Measurements from ENCODE around the gene CMTM4.

Gene CMTM4

GRCh38 chr16:66717112-66717675 is 20.7 kb upstream of the CMTM4 start:
- TF ChIP-seq CTCF (IDR thresholded peaks at IDR 0.05; ENCODE audit: low read depth, low read length, missing control alignments), result peak; percentile 37
- DNase-seq (ENCODE audit: low read depth), result no peak
- no peak overlapping the region for H3K4me3 ChIP-seq (ENCODE audit: low read depth, low read length)

- DNase-seq (ENCODE audit: low read depth), result no peak
Observed at GRCh38 chr16:66714654-66715307, 18.2 kb upstream of the CMTM4 start.

GRCh38 chr16:66714062-66714461 is 17.5 kb upstream of the CMTM4 start:
- no peak for TF ChIP-seq CTCF (IDR thresholded peaks at IDR 0.05; ENCODE audit: low read depth, low read length, missing control alignments)
- DNase-seq (ENCODE audit: low read depth), result no peak
- H3K4me3 ChIP-seq (ENCODE audit: low read depth, low read length), result no peak overlapping the region

More at GRCh38 chr16:66714654-66715307, 18.2 kb upstream of the CMTM4 start:
- no peak overlapping the region for H3K4me3 ChIP-seq (ENCODE audit: low read depth, low read length)
- TF ChIP-seq CTCF (IDR thresholded peaks at IDR 0.05; ENCODE audit: low read depth, low read length, missing control alignments), result no peak

GRCh38 chr16:66713076-66713475 is 16.5 kb upstream of the CMTM4 start:
- DNase-seq (ENCODE audit: low read depth), result no peak
- TF ChIP-seq CTCF (IDR thresholded peaks at IDR 0.05; ENCODE audit: low read depth, low read length, missing control alignments), result no peak
- H3K4me3 ChIP-seq (ENCODE audit: low read depth, low read length), result no peak overlapping the region

GRCh38 chr16:66712512-66712911 is 16.0 kb upstream of the CMTM4 start:
- DNase-seq (ENCODE audit: low read depth), result no peak
- H3K4me3 ChIP-seq (ENCODE audit: low read depth, low read length), result no peak overlapping the region
- no peak for TF ChIP-seq CTCF (IDR thresholded peaks at IDR 0.05; ENCODE audit: low read depth, low read length, missing control alignments)

- DNase-seq (ENCODE audit: low read depth), result no peak
- no peak overlapping the region for H3K4me3 ChIP-seq (ENCODE audit: low read depth, low read length)
- no peak for TF ChIP-seq CTCF (IDR thresholded peaks at IDR 0.05; ENCODE audit: low read depth, low read length, missing control alignments)
Observed at GRCh38 chr16:66711581-66711980, 15.0 kb upstream of the CMTM4 start.

- DNase-seq (ENCODE audit: low read depth), result no peak
- no peak for TF ChIP-seq CTCF (IDR thresholded peaks at IDR 0.05; ENCODE audit: low read depth, low read length, missing control alignments)
- no peak overlapping the region for H3K4me3 ChIP-seq (ENCODE audit: low read depth, low read length)
Observed at GRCh38 chr16:66706506-66706880, 9.9 kb upstream of the CMTM4 start.

Measured in GM12864 (cell line).